ENCODE measurements around the gene AGO4.
"Not testable (repeated sequence)": the region's sequence is repeated elsewhere in the genome, so short reads cannot be mapped to it uniquely, and the experiment has no call there.

Gene AGO4

GRCh38 chr1:35810096-35810881, 2.5 kb downstream of the AGO4 start:
- no peak for DNase-seq (ENCODE audit: low read depth)

DNA sequence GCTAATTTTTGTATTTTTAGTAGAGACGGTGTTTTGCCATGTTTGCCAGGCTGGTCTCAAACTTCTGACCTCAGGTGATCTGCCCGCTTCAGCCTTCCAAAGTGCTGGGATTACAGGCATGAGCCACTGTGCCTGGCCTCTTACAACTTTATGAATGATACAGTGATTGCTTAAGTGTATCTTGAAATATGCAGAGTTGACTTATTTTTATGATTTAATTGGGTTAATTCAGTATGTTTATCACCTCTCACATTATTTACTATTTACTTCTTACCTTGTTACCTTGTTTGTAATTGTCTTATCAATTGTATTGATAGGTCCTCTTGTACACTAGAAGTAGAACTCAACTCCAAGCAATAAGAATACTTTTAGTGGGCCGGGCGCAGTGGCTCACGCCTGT, 4.9 kb downstream of the AGO4 start:
- not testable (repeated sequence) for DNase-seq (ENCODE audit: low read depth)

- no peak for DNase-seq (ENCODE audit: low read depth)
Measured at GRCh38 chr1:35825255-35825654, 17.4 kb downstream of the AGO4 start.

GRCh38 chr1:35832276-35832905, 24.6 kb downstream of the AGO4 start:
- DNase-seq (ENCODE audit: low read depth), result no peak

DNA sequence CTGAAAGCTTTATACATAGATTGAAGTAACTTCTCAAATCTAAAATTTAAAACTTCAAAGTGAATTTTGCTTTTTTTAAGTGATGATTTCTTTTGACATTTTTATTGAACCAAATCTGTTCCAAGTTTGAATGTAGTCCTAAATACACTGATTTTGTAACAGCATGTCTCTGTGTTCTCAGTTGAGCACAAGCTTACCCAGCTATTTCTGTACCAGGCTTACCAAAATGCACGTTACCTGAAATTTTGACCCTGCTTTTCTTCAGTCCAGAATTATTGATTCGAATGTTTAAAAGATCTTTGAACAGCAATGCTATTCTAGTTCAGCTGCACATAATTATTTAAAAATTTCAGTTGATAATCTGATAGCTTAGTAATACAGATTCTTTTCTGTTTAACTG, 25.6 kb downstream of the AGO4 start:
- DNase-seq (ENCODE audit: low read depth), result no peak

- DNase-seq (ENCODE audit: low read depth), result no peak
Measured at GRCh38 chr1:35834218-35834617, 26.4 kb downstream of the AGO4 start.

- DNase-seq (ENCODE audit: low read depth), result no peak
Measured at GRCh38 chr1:35835398-35835797, 27.6 kb downstream of the AGO4 start.

GRCh38 chr1:35836734-35837133, 28.9 kb downstream of the AGO4 start:
- no peak for DNase-seq (ENCODE audit: low read depth)

DNA sequence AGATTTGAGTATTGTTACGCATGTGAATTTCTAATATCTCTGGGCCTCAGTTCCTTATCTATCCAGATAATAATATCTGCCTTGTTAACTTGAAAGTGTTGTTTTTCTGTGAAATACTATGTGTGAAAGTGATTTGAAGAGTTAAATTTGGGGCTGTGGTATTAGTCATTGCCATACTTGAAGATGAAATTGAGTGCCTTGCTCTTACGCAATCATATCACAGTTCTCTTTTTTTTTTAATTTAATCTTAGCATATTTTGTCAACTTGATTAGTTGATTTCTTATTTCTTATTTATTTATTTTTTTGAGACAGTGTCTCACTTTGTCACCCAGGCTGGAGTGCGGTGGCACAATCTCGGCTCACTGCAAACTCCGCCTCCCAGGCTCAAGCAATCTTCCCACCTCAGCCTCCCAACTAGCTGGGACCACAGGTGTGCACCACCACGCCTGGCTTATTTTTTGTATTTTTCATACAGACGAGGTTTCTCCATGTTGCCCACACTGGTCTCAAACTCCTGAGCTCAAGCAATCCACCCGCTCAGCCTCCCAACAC, 31.0 kb downstream of the AGO4 start:
- no peak for DNase-seq (ENCODE audit: low read depth)

- DNase-seq (ENCODE audit: low read depth), result no peak
Measured at GRCh38 chr1:35844826-35845225, 37.0 kb downstream of the AGO4 start.

GRCh38 chr1:35845766-35846165, 38.0 kb downstream of the AGO4 start:
- DNase-seq (ENCODE audit: low read depth), result no peak

DNA sequence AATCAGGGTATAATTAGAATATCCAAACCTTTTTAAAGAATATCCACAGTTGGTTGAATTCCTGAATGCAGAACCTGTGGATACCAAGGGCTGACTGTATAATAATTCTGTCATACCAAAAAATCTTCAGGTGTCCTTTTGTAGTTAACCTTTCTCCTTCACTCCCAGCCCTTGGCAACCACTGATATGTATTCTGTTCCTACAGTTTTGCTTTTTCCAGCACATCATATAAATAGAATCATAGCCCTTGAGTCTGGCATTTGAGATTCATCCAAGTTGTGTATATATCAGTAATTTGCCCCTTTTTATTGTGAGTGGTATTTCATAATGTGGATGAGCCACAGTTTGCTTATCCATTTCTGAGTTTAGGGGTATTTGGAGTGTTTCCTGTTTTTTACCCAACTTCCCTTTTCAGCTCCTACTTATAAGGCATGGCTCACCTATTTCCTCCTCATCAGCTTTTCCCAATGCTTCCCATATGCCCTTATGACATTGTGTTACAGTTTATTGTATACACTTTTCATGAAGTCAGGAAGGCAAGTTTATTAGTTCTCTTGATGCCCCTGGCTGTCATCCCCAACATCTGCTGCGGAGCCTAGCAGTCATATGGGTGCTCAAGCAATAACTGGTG, 40.2 kb downstream of the AGO4 start:
- no peak for DNase-seq (ENCODE audit: low read depth)

- DNase-seq (ENCODE audit: low read depth), result no peak
Measured at GRCh38 chr1:35850051-35850450, 42.2 kb downstream of the AGO4 start.

GRCh38 chr1:35850716-35851115, 42.9 kb downstream of the AGO4 start:
- DNase-seq (ENCODE audit: low read depth), result no peak

DNA sequence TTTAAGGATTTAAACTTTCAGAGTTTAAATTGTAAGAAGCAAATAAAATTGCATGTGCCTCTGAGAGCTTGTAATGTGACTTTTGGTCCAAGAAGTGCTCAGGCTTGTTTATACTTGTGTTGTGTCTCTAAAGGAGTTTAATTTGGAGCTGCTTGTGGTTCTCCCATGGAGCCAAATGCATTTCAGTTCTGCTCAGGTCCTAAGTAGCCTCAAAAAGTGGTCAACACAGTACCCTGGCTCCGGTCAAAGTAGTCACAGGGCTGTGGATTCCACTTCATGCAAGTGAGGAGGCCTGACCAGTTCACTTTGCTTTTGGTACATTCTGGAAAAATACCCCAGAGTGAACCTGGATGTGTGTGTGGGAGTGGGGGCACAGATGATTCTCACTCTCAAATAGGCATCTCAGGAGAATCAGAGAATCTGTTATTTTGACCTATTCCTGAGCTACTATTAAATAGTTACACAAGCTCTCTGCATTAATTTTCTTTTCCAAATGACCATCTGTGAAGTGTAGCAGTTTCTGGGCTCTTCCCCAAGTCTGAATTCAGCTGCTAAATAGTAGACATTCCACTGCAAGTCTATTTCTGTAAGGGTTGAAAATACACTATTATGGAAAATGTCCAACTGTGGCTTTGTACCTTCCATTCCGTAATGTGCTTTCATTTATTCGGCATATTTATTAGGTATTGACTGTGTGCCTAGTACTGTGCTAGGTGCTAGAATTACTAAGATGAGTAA, 43.5 kb downstream of the AGO4 start:
- no peak for DNase-seq (ENCODE audit: low read depth)

GRCh38 chr1:35852241-35852640, 44.4 kb downstream of the AGO4 start:
- DNase-seq (ENCODE audit: low read depth), result no peak

DNA sequence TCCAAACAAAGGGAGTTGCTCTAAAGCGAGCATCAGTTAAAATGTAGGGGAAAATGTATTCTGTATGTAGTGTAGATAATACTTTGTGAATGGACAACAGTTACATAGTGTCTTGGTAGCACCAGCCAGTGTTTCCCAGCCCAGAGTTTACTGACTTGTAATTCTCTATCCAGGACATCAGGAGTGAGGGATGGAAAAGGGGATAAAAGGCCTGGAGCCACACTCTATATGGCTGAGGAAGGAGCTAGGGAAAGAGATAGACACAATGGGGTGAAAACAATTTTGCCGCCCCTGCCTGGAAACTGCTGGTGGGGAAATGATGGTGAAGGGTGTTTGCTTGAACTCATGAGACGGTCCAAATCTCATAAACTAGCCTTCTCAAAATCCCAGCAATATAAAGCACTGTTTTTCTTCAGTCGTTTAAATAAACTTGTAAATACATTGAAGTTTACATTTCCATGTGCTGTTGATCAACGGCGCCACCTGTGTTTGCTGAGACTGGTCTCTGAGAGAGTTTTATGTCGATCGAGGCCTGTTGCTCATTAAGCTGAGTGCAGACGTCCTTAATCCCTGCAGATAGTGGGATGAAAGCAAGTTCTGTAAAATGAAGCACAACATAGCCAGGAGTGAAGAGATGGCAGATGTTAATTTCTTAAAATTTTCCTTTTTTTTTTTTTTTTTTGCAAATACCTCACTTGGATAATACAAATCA, 47.3 kb downstream of the AGO4 start:
- DNase-seq (ENCODE audit: low read depth), result no peak

- no peak for DNase-seq (ENCODE audit: low read depth)
Measured at GRCh38 chr1:35856964-35857363, 49.1 kb downstream of the AGO4 start.

- DNase-seq (ENCODE audit: low read depth), result no peak
Measured at GRCh38 chr1:35857830-35858229, 50.0 kb downstream of the AGO4 start.

DNA sequence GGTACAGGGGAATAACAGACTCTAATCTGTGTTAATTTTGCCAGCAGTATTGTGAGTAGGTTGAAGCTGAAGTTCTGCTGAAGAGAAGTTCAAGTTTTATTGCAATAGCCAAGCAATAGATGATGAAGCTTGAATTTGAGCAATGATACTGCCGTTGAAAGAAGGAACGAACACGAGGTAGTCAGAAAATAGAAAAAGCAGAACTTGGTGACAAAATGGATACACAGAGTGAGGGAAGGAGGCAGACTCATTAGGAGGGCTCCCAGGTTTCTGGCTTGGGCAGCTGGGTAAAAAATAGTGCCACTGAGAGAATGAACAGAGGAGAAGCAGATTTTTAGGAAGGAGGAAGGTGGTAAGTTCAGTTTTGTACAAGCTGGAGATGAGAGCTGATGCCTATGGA, 52.9 kb downstream of the AGO4 start:
- DNase-seq (ENCODE audit: low read depth), result no peak

DNA sequence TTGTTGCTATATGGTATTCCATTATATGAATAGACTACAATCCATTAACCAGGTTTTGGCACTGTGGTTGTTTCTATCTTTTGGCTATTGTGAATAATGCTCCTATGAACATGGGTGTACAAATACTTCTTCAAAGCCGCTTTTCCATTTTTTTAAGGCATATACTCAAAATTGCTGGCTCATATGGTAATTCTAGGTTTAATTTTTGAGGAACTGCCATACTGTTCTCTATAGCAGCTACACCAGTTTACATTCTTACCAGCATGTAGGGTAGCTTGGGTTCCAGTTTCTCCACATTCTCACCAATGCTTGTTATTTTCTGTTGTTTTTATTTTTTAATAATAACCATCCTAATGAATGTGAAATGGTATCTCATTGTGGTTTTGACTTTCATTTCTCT, 55.3 kb downstream of the AGO4 start:
- no peak for DNase-seq (ENCODE audit: low read depth)

All from stimulated activated CD8-positive, alpha-beta memory T cell treated with anti-CD3 and anti-CD28 coated beads, Interleukin-12 subunit alpha, Interleukin-12 subunit beta, amount 100 ng/mL, for 1 hour (primary cell).